ENCODE measurements around the gene ME2. TPM values are rescaled to one million over a fixed set of nuclear protein-coding genes. Genes with fewer than 3 reads are reported as not detected.
"Not testable (repeated sequence)": the region's sequence is repeated elsewhere in the genome, so short reads cannot be mapped to it uniquely, and the experiment has no call there.

ME2 gene
- total RNA-seq, 1 experiment from 2014 or later = 111 TPM

GRCh38 chr18:50969448-50969847 lies 90.5 kb downstream of the ME2 start:
- DNase-seq (ENCODE audit: low read depth) = no peak

GRCh38 chr18:50970006-50970405 lies 91.1 kb downstream of the ME2 start:
- no peak for DNase-seq (ENCODE audit: low read depth)

DNA sequence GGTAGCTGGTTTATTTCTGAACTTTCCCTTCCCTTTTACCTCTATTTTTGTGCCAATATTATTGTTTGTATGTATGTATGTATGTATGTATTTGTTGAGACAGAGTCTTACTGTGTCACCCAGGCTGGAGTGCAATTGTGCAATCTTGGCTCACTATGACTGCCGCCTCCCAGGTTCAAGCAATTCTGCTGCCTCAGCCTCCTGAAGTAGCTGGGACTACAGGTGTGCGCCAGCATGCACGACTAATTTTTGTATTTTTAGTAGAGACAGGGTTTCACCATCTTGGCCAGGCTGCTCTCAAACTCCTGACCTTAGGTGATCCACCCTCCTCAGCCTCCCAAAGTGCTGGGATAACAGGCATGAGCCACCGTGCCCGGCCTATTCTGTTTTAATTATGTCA lies 93.5 kb downstream of the ME2 start:
- not testable (repeated sequence) for DNase-seq (ENCODE audit: low read depth)

- DNase-seq (ENCODE audit: low read depth) = peak; percentile 77
Measured at GRCh38 chr18:50973367-50974126, 94.6 kb downstream of the ME2 start.

GRCh38 chr18:50977037-50977760 lies 98.3 kb downstream of the ME2 start:
- no peak for DNase-seq (ENCODE audit: low read depth)

DNA sequence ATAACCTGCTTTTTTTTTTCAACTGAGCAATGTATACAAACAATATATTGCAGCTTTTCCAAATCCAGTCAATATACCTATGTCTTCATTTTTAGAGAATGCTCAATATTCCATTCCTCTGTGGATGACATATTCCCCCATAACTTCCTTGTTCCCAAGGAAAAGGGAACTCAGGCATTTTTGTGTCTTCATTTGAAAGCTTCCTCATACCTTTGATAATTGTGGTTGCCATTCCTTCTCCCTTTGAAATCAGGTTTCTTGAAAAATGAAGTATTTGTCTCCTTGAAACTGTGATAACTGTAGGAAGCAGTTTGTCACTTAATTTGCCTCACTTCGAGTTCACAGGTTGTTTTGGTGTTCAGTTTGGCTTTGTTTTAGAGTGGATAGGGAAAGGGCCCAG lies 102.5 kb downstream of the ME2 start:
- no peak for DNase-seq (ENCODE audit: low read depth)

GRCh38 chr18:50982086-50982801 lies 103.3 kb downstream of the ME2 start:
- DNase-seq (ENCODE audit: low read depth) = no peak

DNA sequence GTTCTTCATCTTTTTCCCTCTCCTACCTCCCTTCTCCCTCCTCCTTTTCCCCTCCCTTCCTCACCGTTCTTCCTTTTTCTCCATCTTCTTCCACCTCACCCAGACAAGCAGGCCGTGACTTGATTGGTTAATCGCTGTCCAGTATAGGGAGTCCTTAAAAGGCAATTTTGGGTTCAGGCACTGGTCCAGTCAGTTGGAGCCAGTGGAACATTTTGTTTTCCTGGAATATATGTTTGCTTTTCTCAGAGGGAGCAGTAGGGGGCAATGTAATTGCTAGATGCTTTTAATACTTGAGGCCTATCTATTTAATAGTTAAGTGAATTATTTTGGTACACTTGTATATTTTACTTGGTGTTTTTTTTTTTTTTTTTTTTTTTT lies 103.9 kb downstream of the ME2 start:
- no peak for DNase-seq (ENCODE audit: low read depth)

GRCh38 chr18:50986360-50987087 lies 107.6 kb downstream of the ME2 start:
- peak; percentile 35 for DNase-seq (ENCODE audit: low read depth)

DNA sequence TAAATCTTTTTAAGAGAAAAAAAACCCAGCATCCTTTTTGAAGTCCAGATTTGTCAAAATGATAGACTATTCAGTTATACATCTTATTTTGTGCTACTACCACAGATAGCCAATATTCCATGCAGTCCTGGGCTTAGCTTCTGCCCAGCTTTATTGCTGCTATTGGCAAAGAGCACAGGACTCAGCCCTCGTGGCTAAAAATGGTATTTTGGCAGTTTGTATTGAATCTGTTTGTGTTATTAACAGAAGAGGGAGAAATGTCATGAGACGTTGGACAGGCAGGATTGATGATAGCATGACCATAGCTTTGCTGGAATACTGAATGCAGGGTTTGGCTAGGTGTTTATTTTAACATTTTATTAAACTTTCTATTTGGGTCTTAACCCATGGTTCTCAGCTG lies 108.3 kb downstream of the ME2 start:
- no peak for DNase-seq (ENCODE audit: low read depth)

GRCh38 chr18:50989711-50990110 lies 110.8 kb downstream of the ME2 start:
- no peak for DNase-seq (ENCODE audit: low read depth)

- no peak for DNase-seq (ENCODE audit: low read depth)
Measured at GRCh38 chr18:50992351-50992762, 113.4 kb downstream of the ME2 start.

DNA sequence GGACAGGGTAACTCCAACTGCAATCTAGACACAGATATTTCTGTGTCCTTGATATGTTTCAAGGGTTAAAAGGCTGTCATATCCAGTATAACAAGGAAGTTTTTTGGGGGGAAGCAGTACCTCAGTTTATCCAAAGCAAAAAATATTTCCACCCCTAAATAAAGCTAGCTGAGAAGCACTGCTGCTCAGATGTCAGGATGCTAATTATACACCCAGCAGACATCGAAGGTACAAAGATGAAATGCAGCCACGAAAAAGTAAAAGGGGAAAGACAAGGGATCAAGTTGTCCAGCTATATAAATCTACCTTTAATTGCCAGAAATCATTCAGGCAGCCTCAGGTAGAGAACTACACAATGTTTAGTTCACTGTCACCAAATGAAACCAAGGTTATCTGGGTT lies 115.1 kb downstream of the ME2 start:
- DNase-seq (ENCODE audit: low read depth) = no peak

DNA sequence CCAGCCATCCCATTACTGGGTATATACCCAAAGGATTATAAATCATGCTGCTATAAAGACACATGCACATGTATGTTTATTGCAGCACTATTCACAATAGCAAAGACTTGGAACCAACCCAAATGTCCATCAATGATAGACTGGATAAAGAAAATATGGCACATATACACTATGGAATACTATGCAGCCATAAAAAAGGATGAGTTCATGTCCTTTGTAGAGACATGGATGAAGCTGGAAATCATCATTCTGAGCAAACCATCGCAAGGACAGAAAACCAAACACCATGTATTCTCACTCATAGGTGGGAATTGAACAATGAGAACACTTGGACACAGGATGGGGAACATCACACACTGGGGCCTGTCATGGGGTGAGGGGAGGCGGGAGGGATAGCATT lies 124.3 kb downstream of the ME2 start:
- DNase-seq (ENCODE audit: low read depth) = not testable (repeated sequence)

Small RNA genes within 50 kb of the gene (small RNA-seq; reads per million reads assigned to genes)
- not detected for gene RF00019

Other genes with a start within 250 kb of the ME2 start
- gene MRO, start 59.1 kb upstream of the ME2 start, total RNA-seq (2014; rRNA removed; shearing (Covaris generic)) = 0.02 and 0.03 TPM in 2 replicates
- 8.7 and 13.1 TPM in 2 replicates for gene ELAC1, start 88.9 kb downstream of the ME2 start, total RNA-seq (2014; rRNA removed; shearing (Covaris generic))
- 83.6 and 87.2 TPM in 2 replicates for gene SMAD4, start 151.1 kb downstream of the ME2 start, total RNA-seq (2014; rRNA removed; shearing (Covaris generic))